HEK293 (cell line): ENCODE measurements around the gene CFAP73.
A peak's percentile ranks its signal among the peaks of the same experiment; 100 is the strongest.

ENCODE experiments used
- ATF2 ChIP-seq: fragments of 450-650 bp; formaldehyde crosslinking; IDR thresholded peaks from 2 replicates; pipeline ENCODE4 v1.5.1; 2016; ENCODE audit warnings: missing biosample characterization, missing genetic modification characterization, low read depth
- BCL11B ChIP-seq: fragments of 450-650 bp; formaldehyde crosslinking; IDR thresholded peaks from 2 replicates; pipeline ENCODE4 v1.5.1; 2016; ENCODE audit warnings: low read depth, missing biosample characterization, missing genetic modification characterization
- ELK4 ChIP-seq: IDR thresholded peaks from 2 replicates; pipeline ENCODE4 v1.6.1; 2011; ENCODE audit warnings: mild to moderate bottlenecking, low read depth, low read length, borderline replicate concordance
- GLIS1 ChIP-seq: fragments of 450-650 bp; formaldehyde crosslinking; IDR thresholded peaks from 2 replicates; pipeline ENCODE4 v1.5.1; 2016; ENCODE audit warnings: missing biosample characterization, missing genetic modification characterization
- PBX3 ChIP-seq: sonication (generic); formaldehyde crosslinking; IDR thresholded peaks from 2 replicates; pipeline ENCODE4 v1.8.1; 2022; ENCODE audit warnings: mild to moderate bottlenecking, moderate library complexity, missing genetic modification reagents
- PRDM4 ChIP-seq: fragments of 450-650 bp; formaldehyde crosslinking; IDR thresholded peaks from 2 replicates; pipeline ENCODE4 v1.5.1; 2017; ENCODE audit warnings: missing biosample characterization, missing genetic modification characterization
- REST ChIP-seq: fragments of 450-650 bp; formaldehyde crosslinking; IDR thresholded peaks from 2 replicates; pipeline ENCODE4 v1.5.1; 2016; ENCODE audit warnings: missing biosample characterization, missing genetic modification characterization
- SCRT2 ChIP-seq: fragments of 450-650 bp; formaldehyde crosslinking; IDR thresholded peaks from 2 replicates; pipeline ENCODE4 v1.5.1; 2016; ENCODE audit warnings: missing biosample characterization, missing genetic modification characterization
- ZBTB10 ChIP-seq: fragments of 450-650 bp; formaldehyde crosslinking; IDR thresholded peaks from 2 replicates; pipeline ENCODE4 v1.5.1; 2016; ENCODE audit warnings: missing biosample characterization, missing genetic modification characterization
- ZBTB21 ChIP-seq: fragments of 450-650 bp; formaldehyde crosslinking; IDR thresholded peaks from 2 replicates; pipeline ENCODE4 v1.5.1; 2017; ENCODE audit warnings: missing biosample characterization, missing genetic modification characterization
- ZNF148 ChIP-seq: fragments of 450-650 bp; formaldehyde crosslinking; IDR thresholded peaks from 2 replicates; pipeline ENCODE4 v1.5.0; 2017; ENCODE audit warnings: missing biosample characterization, missing genetic modification characterization, borderline replicate concordance
- ZNF266 ChIP-seq: fragments of 450-650 bp; formaldehyde crosslinking; IDR thresholded peaks from 2 replicates; pipeline ENCODE4 v1.5.1; 2016; ENCODE audit warnings: missing biosample characterization, missing genetic modification characterization, low read depth
- ZNF324 ChIP-seq: fragments of 450-650 bp; formaldehyde crosslinking; IDR thresholded peaks from 2 replicates; pipeline ENCODE4 v1.5.1; 2016; ENCODE audit warnings: missing biosample characterization, missing genetic modification characterization
- ZNF366 ChIP-seq: fragments of 450-650 bp; formaldehyde crosslinking; conservative IDR thresholded peaks from 2 replicates; pipeline ENCODE4 v1.5.1; 2016; ENCODE audit warnings: missing biosample characterization, missing genetic modification characterization
- ZNF391 ChIP-seq: fragments of 450-650 bp; formaldehyde crosslinking; IDR thresholded peaks from 2 replicates; pipeline ENCODE4 v1.5.1; 2016; ENCODE audit warnings: low read depth, missing biosample characterization, missing genetic modification characterization, borderline replicate concordance
- ZNF513 ChIP-seq: fragments of 450-650 bp; IDR thresholded peaks from 2 replicates; pipeline ENCODE4 v1.5.1; 2018; ENCODE audit warnings: missing biosample characterization, missing genetic modification characterization
- ZNF549 ChIP-seq: fragments of 450-650 bp; IDR thresholded peaks from 2 replicates; pipeline ENCODE4 v1.5.1; 2018; ENCODE audit warnings: missing biosample characterization, missing genetic modification characterization, mild to moderate bottlenecking, inconsistent platforms, moderate library complexity
- ZNF777 ChIP-seq: fragments of 450-650 bp; formaldehyde crosslinking; IDR thresholded peaks from 2 replicates; pipeline ENCODE4 v1.5.1; 2017; ENCODE audit warnings: missing biosample characterization, missing genetic modification characterization, borderline replicate concordance
- ZNF785 ChIP-seq: fragments of 450-650 bp; formaldehyde crosslinking; IDR thresholded peaks from 2 replicates; pipeline ENCODE4 v1.5.1; 2016; ENCODE audit warnings: missing biosample characterization, missing genetic modification characterization
- ZNF791 ChIP-seq: fragments of 450-650 bp; formaldehyde crosslinking; IDR thresholded peaks from 2 replicates; pipeline ENCODE4 v1.5.1; 2016; ENCODE audit warnings: missing biosample characterization, missing genetic modification characterization

The CFAP73 gene

GRCh38 chr12:113152835-113153814 lies 3.6 kb downstream of the CFAP73 start (continued):
- TF ChIP-seq ZBTB10 (tag by site-specific recombination) (no peak), SCRT2 (tag by site-specific recombination) (peak; percentile 10), ZNF148 (tag by site-specific recombination) (no peak), ZNF513 (tag by site-specific recombination) (no peak), ZNF791 (tag by site-specific recombination) (no peak), ZNF366 (tag by site-specific recombination) (no peak), ZNF391 (tag by site-specific recombination) (no peak), BCL11B (no peak), REST (no peak), PBX3 (CRISPR knock-in tag) (peak; percentile 53; the same call in 1 of the 2 replicates), ELK4 (no peak), ZNF785 (tag by site-specific recombination) (0 out of 2 replicates have a peak, but pooled peaks have one; percentile 47), ATF2 (no peak), GLIS1 (tag by site-specific recombination) (peak; percentile 15), ZBTB21 (tag by site-specific recombination) (0 out of 2 replicates have a peak, but pooled peaks have one; percentile 40), ZNF324 (tag by site-specific recombination) (0 out of 2 replicates have a peak, but pooled peaks have one; percentile 15), ZNF777 (tag by site-specific recombination) (no peak), ZNF266 (tag by site-specific recombination) (no peak), ZNF549 (tag by site-specific recombination) (no peak), PRDM4 (no peak)
